Sigmoid colon (tissue), 7 donors: ENCODE results near the gene HOXB2. TPM values are rescaled to one million over a fixed set of nuclear protein-coding genes. Genes with fewer than 3 reads are reported as not detected.

Experiments used
- DNase-seq: peaks from one replicate; pipeline ENCODE4 v3.0.0-alpha.2; 2019
- H3K27ac ChIP-seq, 4 donors: fragments of 200-600 bp; sonication (generic); one replicate each; pipeline ENCODE4 v1.5.1; 2016 to 2019; ENCODE audit warnings: mild to moderate bottlenecking in 1 of 4
- H3K27me3 ChIP-seq, 3 donors: fragments of 200-600 bp; sonication (generic); one replicate each; pipeline ENCODE4 v1.5.1; 2019; ENCODE audit warnings: mild to moderate bottlenecking in 1 of 3
- H3K36me3 ChIP-seq, 4 donors: fragments of 200-600 bp; sonication (generic); one replicate each; pipeline ENCODE4 v1.5.1; 2016 to 2019
- H3K4me1 ChIP-seq, 4 donors: fragments of 200-600 bp; sonication (generic); one replicate each; pipeline ENCODE4 v1.5.1; 2017 to 2019
- H3K4me3 ChIP-seq, 4 donors: fragments of 200-600 bp; sonication (generic); one replicate each; pipeline ENCODE4 v1.5.1; 2017 to 2019; ENCODE audit warnings: mild to moderate bottlenecking in 2 of 4, moderate library complexity in 1 of 4
- H3K9me3 ChIP-seq, 4 donors: fragments of 200-600 bp in 3 of 4; sonication (generic) in 3 of 4; one replicate each; pipeline versions ENCODE4 v1.5.1 to v1.6.1; 2013 to 2019
- CTCF ChIP-seq, 4 experiments: fragments of 450-650 bp in 3 of 4; fragments of 200-600 bp in 1 of 4; IDR thresholded peaks; one replicate each; pipeline ENCODE4 v1.5.1; 2016 to 2019; ENCODE audit warnings: antibody characterized with exemption in 4 of 4, mild to moderate bottlenecking in 3 of 4, moderate library complexity in 2 of 4
- EP300 ChIP-seq, 4 donors: sonication (generic); formaldehyde crosslinking; IDR thresholded peaks; one replicate each; pipeline ENCODE4 v1.6.1; 2017; ENCODE audit warnings: antibody characterized with exemption in 4 of 4
- POLR2A ChIP-seq, 2 donors: fragments of 450-650 bp; IDR thresholded peaks; one replicate each; pipeline ENCODE4 v1.6.1; 2016; ENCODE audit warnings: antibody characterized with exemption in 2 of 2, mild to moderate bottlenecking in 2 of 2, moderate library complexity in 2 of 2
- POLR2AphosphoS5 ChIP-seq, 4 donors: sonication (generic); formaldehyde crosslinking; IDR thresholded peaks; one replicate each; pipeline ENCODE4 v1.6.1; 2017; ENCODE audit warnings: antibody characterized with exemption in 4 of 4
- WGBS, 2 donors: extraction: QIAGEN DNeasy Blood & Tissue Kit; methylation state at CpG; one replicate each; pipeline ENCODE4 v1.1.7; 2013; 5-methylcytosine and 5-hydroxymethylcytosine counted together
- intact Hi-C: fragments of 100-400 bp; cut with DNase I; formaldehyde crosslinking; loops from one replicate; pipeline ENCODE4 v1.15.1; 2023
- polyA plus RNA-seq, 3 donors: library from polyadenylated mRNA; stranded (reverse); fragments of 200-250 nt; gene quantifications; one replicate each; pipeline ENCODE4 v1.2.3, GENCODE V29; 2013
- total RNA-seq, 4 donors: library from RNA; depleted of rRNA; stranded (reverse); fragments of >200 nt; gene quantifications; one replicate each; pipeline ENCODE4 v1.1.0, GENCODE V29; 2016
- donor health status: healthy with polysubstance abuse.
- donor health status: Bipolar disorder and iron deficiency.
- donor health status: healthy.

The HOXB2 gene
- total and polyA plus RNA-seq, 7 donors: 1.6 to 86.1 (median 44.9) TPM

DNA sequence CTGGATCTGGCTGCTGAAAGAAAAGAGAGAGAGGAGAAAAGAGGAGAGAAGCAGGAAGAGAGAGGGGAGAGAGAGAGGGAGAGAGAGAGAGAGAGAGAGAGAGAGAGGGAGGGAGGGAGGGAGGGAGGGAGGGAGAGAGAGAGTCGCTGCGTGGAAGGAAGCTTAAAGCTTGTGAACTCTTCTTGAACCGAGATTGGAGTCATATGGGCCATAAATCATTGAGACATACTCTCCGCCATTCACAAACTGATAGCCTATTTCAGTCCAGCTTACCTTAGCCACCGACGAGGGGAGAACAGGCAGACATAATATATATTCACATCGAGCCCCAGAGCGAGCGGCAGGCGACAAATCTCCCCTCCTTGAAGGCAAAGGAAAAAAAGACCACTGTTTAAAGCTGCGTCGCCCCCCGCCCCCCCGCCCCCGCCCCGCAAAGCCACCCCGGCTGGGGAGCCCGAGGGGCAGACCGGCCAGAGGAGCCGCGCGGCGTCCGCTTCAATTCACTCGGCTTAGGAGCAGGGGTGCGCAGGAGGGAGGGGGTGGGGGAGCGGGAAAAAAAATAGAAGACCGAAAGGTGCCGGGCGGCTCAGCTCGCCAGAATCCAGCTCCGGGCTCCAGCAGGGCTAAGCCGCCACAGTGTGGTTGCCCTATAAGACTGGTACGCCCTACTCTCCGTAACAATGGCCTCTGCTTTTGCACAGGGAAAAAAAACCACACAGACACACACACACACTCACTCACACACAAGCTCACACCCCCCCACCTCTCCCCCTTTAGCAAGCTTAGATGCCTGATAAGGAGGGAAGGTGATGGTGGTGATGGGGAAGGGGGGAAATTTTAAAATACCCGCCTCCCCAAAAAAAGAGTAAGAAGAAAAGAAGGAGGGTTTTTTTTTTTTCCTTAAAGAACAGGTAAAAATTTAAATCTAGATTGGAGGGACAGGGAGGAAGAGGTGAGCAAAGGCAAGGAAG, 10.6 kb upstream of the HOXB2 start:
- DNase-seq: no peak
- Histone ChIP-seq H3K27ac (peak overlapping the region; percentile 94 to 99 (median 96)), H3K27me3 (no peaks in the 10 kb centered on the region), H3K36me3 (peaks cover 0 to 3% (median 1%) of the 10 kb centered on the region in 4 donors), H3K4me3 (peak overlapping the region; percentile 41 to 52 (median 50)), H3K9me3 (no peaks in the 10 kb centered on the region), H3K4me1 (peaks cover 0 to 98% (median 89%) of the 10 kb centered on the region in 4 donors)
- WGBS, 2 donors: 15 to 32% methylated on average over 36 of the region's 36 CpGs
- intact Hi-C loops: no loop called here
- TF ChIP-seq EP300 (IDR thresholded peaks at IDR 0.05) (no peak), CTCF (IDR thresholded peaks at IDR 0.05) (peak in 2 of 4 experiments; percentile 17 to 55), POLR2AphosphoS5 (IDR thresholded peaks at IDR 0.05) (peak; percentile 67 to 80 (median 76))

DNA sequence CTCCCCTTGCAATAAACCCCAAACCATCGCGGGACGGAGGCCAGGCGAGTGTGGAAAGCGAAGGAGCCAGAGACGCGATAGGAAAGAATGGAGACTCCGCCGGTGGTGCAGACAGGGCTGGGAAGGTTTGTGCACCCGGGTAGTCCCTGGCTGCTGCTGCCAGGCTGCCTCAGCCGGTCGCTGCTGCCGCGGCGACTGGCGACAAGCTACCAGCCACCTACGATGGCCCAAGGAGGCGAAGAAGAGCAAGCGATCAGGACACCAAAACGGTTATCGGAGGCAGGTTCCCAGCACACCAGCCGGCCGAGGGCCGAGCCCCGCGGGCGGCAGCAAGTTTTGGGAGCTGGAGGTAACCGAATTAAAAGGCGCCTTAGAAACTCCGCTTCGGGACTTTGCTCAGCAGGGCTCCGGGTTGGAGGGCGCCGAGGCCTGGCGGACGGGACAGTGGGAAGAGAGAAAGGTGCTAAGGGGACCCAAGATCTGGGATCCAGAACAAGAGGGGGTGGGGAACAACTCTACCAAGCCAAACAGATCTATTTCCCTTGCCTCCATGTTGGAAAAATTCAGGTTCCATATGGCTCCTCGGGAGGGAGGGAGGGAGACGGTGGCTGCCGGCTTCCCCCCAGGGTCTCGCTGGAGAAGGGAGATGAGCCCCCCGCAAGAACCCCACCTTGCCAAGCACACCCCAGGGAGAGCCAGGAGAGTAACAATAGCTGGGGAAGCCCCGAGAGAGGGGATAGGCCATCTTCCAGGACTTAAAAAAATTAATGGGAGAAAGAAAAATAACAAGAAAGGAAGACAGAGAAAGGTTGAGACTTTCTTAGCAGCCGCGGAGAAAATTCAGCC, 9.7 kb upstream of the HOXB2 start:
- WGBS, 2 donors: 74 to 84% methylated on average over 44 of the region's 44 CpGs
- TF ChIP-seq EP300 (IDR thresholded peaks at IDR 0.05): no peak
- no peak for TF ChIP-seq CTCF (IDR thresholded peaks at IDR 0.05)
- H3K4me3 ChIP-seq: peak overlapping the region; percentile 41 to 52 (median 50)
- no peaks in the 10 kb centered on the region for H3K27me3 ChIP-seq
- intact Hi-C loops: no loop called here
- peaks cover 0 to 10% (median 3%) of the 10 kb centered on the region in 4 donors for H3K36me3 ChIP-seq
- H3K27ac ChIP-seq: peak overlapping the region; percentile 94 to 99 (median 96)
- H3K9me3 ChIP-seq: no peaks in the 10 kb centered on the region
- H3K4me1 ChIP-seq: peaks cover 0 to 98% (median 89%) of the 10 kb centered on the region in 4 donors
- DNase-seq: peak; percentile 71

GRCh38 chr17:48553826-48554225, 8.9 kb upstream of the HOXB2 start:
- WGBS, 2 donors: 75 to 89% methylated on average over 1 of the region's 1 CpG
- no peaks in the 10 kb centered on the region for H3K9me3 ChIP-seq
- H3K27ac ChIP-seq: peak overlapping the region; percentile 94 to 99 (median 96)
- TF ChIP-seq POLR2A (IDR thresholded peaks at IDR 0.05): no peak
- no peak for TF ChIP-seq POLR2AphosphoS5 (IDR thresholded peaks at IDR 0.05)
- no peak for TF ChIP-seq CTCF (IDR thresholded peaks at IDR 0.05)
- TF ChIP-seq EP300 (IDR thresholded peaks at IDR 0.05): no peak
- peak overlapping the region; percentile 41 to 52 (median 50) for H3K4me3 ChIP-seq
- no peak for DNase-seq
- intact Hi-C loops: no loop called here
- no peaks in the 10 kb centered on the region for H3K27me3 ChIP-seq
- peaks cover 0 to 10% (median 3%) of the 10 kb centered on the region in 4 donors for H3K36me3 ChIP-seq
- H3K4me1 ChIP-seq: peaks cover 0 to 98% (median 88%) of the 10 kb centered on the region in 4 donors

- H3K36me3 ChIP-seq: peaks cover 0 to 10% (median 3%) of the 10 kb centered on the region in 4 donors
- peak overlapping the region; percentile 7 to 49 (median 36) for H3K4me3 ChIP-seq
- 79 to 85% methylated on average over 5 of the region's 5 CpGs for WGBS, 2 donors
- peaks cover 0 to 97% (median 88%) of the 10 kb centered on the region in 4 donors for H3K4me1 ChIP-seq
- H3K9me3 ChIP-seq: no peaks in the 10 kb centered on the region
- DNase-seq: peak; percentile 68
- peak overlapping the region; percentile 94 to 99 (median 96) for H3K27ac ChIP-seq
- H3K27me3 ChIP-seq: no peaks in the 10 kb centered on the region
- TF ChIP-seq EP300 (IDR thresholded peaks at IDR 0.05) (no peak), POLR2A (IDR thresholded peaks at IDR 0.05) (no peak), POLR2AphosphoS5 (IDR thresholded peaks at IDR 0.05) (no peak), CTCF (IDR thresholded peaks at IDR 0.05) (no peak)
- intact Hi-C loops: no loop called here
Measured at GRCh38 chr17:48553190-48553547, 8.3 kb upstream of the HOXB2 start.
